ENCODE measurements around the gene LSM11.

Gene LSM11

GRCh38 chr5:157761690-157762621 is 18.4 kb downstream of the LSM11 start:
- Histone ChIP-seq H3K36me3 (ENCODE audit: control insufficient read depth, insufficient read depth, low read length) (no peaks in the 10 kb centered on the region), H3K9ac (ENCODE audit: low read length) (no peak overlapping the region)

GRCh38 chr5:157764531-157764930 is 21.0 kb downstream of the LSM11 start:
- H3K4me1 ChIP-seq (ENCODE audit: control insufficient read depth, insufficient read depth, low read length): no peaks in the 10 kb centered on the region
- H3K9ac ChIP-seq (ENCODE audit: low read length): no peak overlapping the region
- H3K27me3 ChIP-seq (ENCODE audit: control insufficient read depth, insufficient read depth, low read length): no peaks in the 10 kb centered on the region
- no peak overlapping the region for H3K4me3 ChIP-seq (ENCODE audit: low read length)
- H3K36me3 ChIP-seq (ENCODE audit: control insufficient read depth, insufficient read depth, low read length): no peaks in the 10 kb centered on the region
- no peak overlapping the region for H3K27ac ChIP-seq (ENCODE audit: low read depth, low read length)

More at GRCh38 chr5:157761690-157762621, 18.4 kb downstream of the LSM11 start:
- H3K27ac ChIP-seq (ENCODE audit: low read depth, low read length): no peak overlapping the region
- H3K27me3 ChIP-seq (ENCODE audit: control insufficient read depth, insufficient read depth, low read length): no peaks in the 10 kb centered on the region
- no peaks in the 10 kb centered on the region for H3K4me1 ChIP-seq (ENCODE audit: control insufficient read depth, insufficient read depth, low read length)
- no peak overlapping the region for H3K4me3 ChIP-seq (ENCODE audit: low read length)

- no peak overlapping the region for H3K27ac ChIP-seq (ENCODE audit: low read depth, low read length)
- H3K27me3 ChIP-seq (ENCODE audit: control insufficient read depth, insufficient read depth, low read length): no peaks in the 10 kb centered on the region
- no peak overlapping the region for H3K9ac ChIP-seq (ENCODE audit: low read length)
- no peaks in the 10 kb centered on the region for H3K4me1 ChIP-seq (ENCODE audit: control insufficient read depth, insufficient read depth, low read length)
- H3K36me3 ChIP-seq (ENCODE audit: control insufficient read depth, insufficient read depth, low read length): no peaks in the 10 kb centered on the region
- H3K4me3 ChIP-seq (ENCODE audit: low read length): no peak overlapping the region
Observed at GRCh38 chr5:157766442-157766841, 22.9 kb downstream of the LSM11 start.

- no peak overlapping the region for H3K27ac ChIP-seq (ENCODE audit: low read depth, low read length)
- no peaks in the 10 kb centered on the region for H3K27me3 ChIP-seq (ENCODE audit: control insufficient read depth, insufficient read depth, low read length)
- no peak overlapping the region for H3K4me3 ChIP-seq (ENCODE audit: low read length)
Observed at GRCh38 chr5:157766902-157767301, 23.4 kb downstream of the LSM11 start.

GRCh38 chr5:157767689-157768088 is 24.2 kb downstream of the LSM11 start:
- Histone ChIP-seq H3K9ac (ENCODE audit: low read length) (no peak overlapping the region), H3K27ac (ENCODE audit: low read depth, low read length) (no peak overlapping the region), H3K4me3 (ENCODE audit: low read length) (no peak overlapping the region), H3K4me1 (ENCODE audit: control insufficient read depth, insufficient read depth, low read length) (no peaks in the 10 kb centered on the region), H3K27me3 (ENCODE audit: control insufficient read depth, insufficient read depth, low read length) (no peaks in the 10 kb centered on the region), H3K36me3 (ENCODE audit: control insufficient read depth, insufficient read depth, low read length) (no peaks in the 10 kb centered on the region)

More at GRCh38 chr5:157766902-157767301, 23.4 kb downstream of the LSM11 start:
- H3K4me1 ChIP-seq (ENCODE audit: control insufficient read depth, insufficient read depth, low read length): no peaks in the 10 kb centered on the region
- no peaks in the 10 kb centered on the region for H3K36me3 ChIP-seq (ENCODE audit: control insufficient read depth, insufficient read depth, low read length)
- no peak overlapping the region for H3K9ac ChIP-seq (ENCODE audit: low read length)

- H3K4me1 ChIP-seq (ENCODE audit: control insufficient read depth, insufficient read depth, low read length): no peaks in the 10 kb centered on the region
- H3K4me3 ChIP-seq (ENCODE audit: low read length): no peak overlapping the region
- no peak overlapping the region for H3K27ac ChIP-seq (ENCODE audit: low read depth, low read length)
- no peaks in the 10 kb centered on the region for H3K36me3 ChIP-seq (ENCODE audit: control insufficient read depth, insufficient read depth, low read length)
- H3K27me3 ChIP-seq (ENCODE audit: control insufficient read depth, insufficient read depth, low read length): no peaks in the 10 kb centered on the region
- H3K9ac ChIP-seq (ENCODE audit: low read length): no peak overlapping the region
Observed at GRCh38 chr5:157770665-157771064, 27.2 kb downstream of the LSM11 start.

- Histone ChIP-seq H3K27ac (ENCODE audit: low read depth, low read length) (no peak overlapping the region), H3K36me3 (ENCODE audit: control insufficient read depth, insufficient read depth, low read length) (no peaks in the 10 kb centered on the region), H3K4me3 (ENCODE audit: low read length) (no peak overlapping the region), H3K4me1 (ENCODE audit: control insufficient read depth, insufficient read depth, low read length) (no peaks in the 10 kb centered on the region), H3K27me3 (ENCODE audit: control insufficient read depth, insufficient read depth, low read length) (no peaks in the 10 kb centered on the region), H3K9ac (ENCODE audit: low read length) (no peak overlapping the region)
Observed at GRCh38 chr5:157772127-157772526, 28.6 kb downstream of the LSM11 start.

- Histone ChIP-seq H3K36me3 (ENCODE audit: control insufficient read depth, insufficient read depth, low read length) (no peaks in the 10 kb centered on the region), H3K4me1 (ENCODE audit: control insufficient read depth, insufficient read depth, low read length) (no peaks in the 10 kb centered on the region), H3K27me3 (ENCODE audit: control insufficient read depth, insufficient read depth, low read length) (no peaks in the 10 kb centered on the region), H3K27ac (ENCODE audit: low read depth, low read length) (no peak overlapping the region), H3K4me3 (ENCODE audit: low read length) (no peak overlapping the region), H3K9ac (ENCODE audit: low read length) (no peak overlapping the region)
Observed at GRCh38 chr5:157778121-157778805, 34.8 kb downstream of the LSM11 start.

GRCh38 chr5:157779221-157779620 is 35.7 kb downstream of the LSM11 start:
- H3K9ac ChIP-seq (ENCODE audit: low read length): no peak overlapping the region
- H3K27ac ChIP-seq (ENCODE audit: low read depth, low read length): no peak overlapping the region
- no peaks in the 10 kb centered on the region for H3K36me3 ChIP-seq (ENCODE audit: control insufficient read depth, insufficient read depth, low read length)
- no peaks in the 10 kb centered on the region for H3K4me1 ChIP-seq (ENCODE audit: control insufficient read depth, insufficient read depth, low read length)
- no peaks in the 10 kb centered on the region for H3K27me3 ChIP-seq (ENCODE audit: control insufficient read depth, insufficient read depth, low read length)
- H3K4me3 ChIP-seq (ENCODE audit: low read length): no peak overlapping the region

- Histone ChIP-seq H3K36me3 (ENCODE audit: control insufficient read depth, insufficient read depth, low read length) (peaks cover 6% of the 10 kb centered on the region), H3K27ac (ENCODE audit: low read depth, low read length) (no peak overlapping the region), H3K9ac (ENCODE audit: low read length) (no peak overlapping the region), H3K4me1 (ENCODE audit: control insufficient read depth, insufficient read depth, low read length) (no peaks in the 10 kb centered on the region), H3K4me3 (ENCODE audit: low read length) (no peak overlapping the region), H3K27me3 (ENCODE audit: control insufficient read depth, insufficient read depth, low read length) (no peaks in the 10 kb centered on the region)
Observed at GRCh38 chr5:157785801-157786200, 42.3 kb downstream of the LSM11 start.

- peaks cover 10% of the 10 kb centered on the region for H3K36me3 ChIP-seq (ENCODE audit: control insufficient read depth, insufficient read depth, low read length)
- H3K27me3 ChIP-seq (ENCODE audit: control insufficient read depth, insufficient read depth, low read length): no peaks in the 10 kb centered on the region
- H3K9ac ChIP-seq (ENCODE audit: low read length): no peak overlapping the region
- H3K4me1 ChIP-seq (ENCODE audit: control insufficient read depth, insufficient read depth, low read length): no peaks in the 10 kb centered on the region
- H3K27ac ChIP-seq (ENCODE audit: low read depth, low read length): no peak overlapping the region
- no peak overlapping the region for H3K4me3 ChIP-seq (ENCODE audit: low read length)
Observed at GRCh38 chr5:157793301-157793700, 49.8 kb downstream of the LSM11 start.

GRCh38 chr5:157799578-157799977 is 56.1 kb downstream of the LSM11 start:
- Histone ChIP-seq H3K36me3 (ENCODE audit: control insufficient read depth, insufficient read depth, low read length) (peaks cover under 1% of the 10 kb centered on the region), H3K27me3 (ENCODE audit: control insufficient read depth, insufficient read depth, low read length) (no peaks in the 10 kb centered on the region), H3K4me3 (ENCODE audit: low read length) (no peak overlapping the region), H3K4me1 (ENCODE audit: control insufficient read depth, insufficient read depth, low read length) (no peaks in the 10 kb centered on the region), H3K27ac (ENCODE audit: low read depth, low read length) (no peak overlapping the region), H3K9ac (ENCODE audit: low read length) (no peak overlapping the region)
